ENCODE measurements around the gene LMO1. TPM values are rescaled to one million over a fixed set of nuclear protein-coding genes. Genes with fewer than 3 reads are reported as not detected.

Gene LMO1
- polyA plus RNA-seq, 1 donor (not counting 4 experiments of a cell fraction or from before 2014, with no cell fraction given), result 0.08 TPM

DNA sequence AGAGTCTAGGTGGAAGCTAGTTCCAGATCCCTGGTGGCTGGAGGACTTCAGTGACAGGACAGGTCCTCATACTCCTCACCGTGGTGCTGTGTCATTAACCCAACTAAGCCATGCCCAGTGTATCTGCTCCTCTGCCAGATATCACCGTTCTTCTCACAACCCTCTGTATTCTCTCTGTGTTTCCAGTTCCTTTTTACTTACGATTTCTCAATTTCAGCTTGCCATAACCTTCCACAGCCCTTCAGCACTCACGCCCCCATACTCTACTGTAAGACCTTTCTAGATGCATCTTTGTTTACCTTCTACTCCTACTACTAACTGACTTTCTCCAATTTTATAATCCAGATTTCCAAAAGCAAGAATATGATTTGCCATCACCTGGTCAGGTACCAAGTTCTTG lies 68.7 kb downstream of the LMO1 start:
- no peak overlapping the region for H3K4me3 ChIP-seq (ENCODE audit: control insufficient read depth in 2 of 3, extremely low read depth in 1 of 3, insufficient read depth in 2 of 3, low read depth in 1 of 3, low read length in 3 of 3)
- H2AFZ ChIP-seq (ENCODE audit: control insufficient read depth, low read length), result no peak overlapping the region
- no peak overlapping the region for H3K9ac ChIP-seq (ENCODE audit: control insufficient read depth, extremely low read depth, insufficient read depth, low read length)
- peaks cover 6% of the 10 kb centered on the region for H3K27me3 ChIP-seq (ENCODE audit: control insufficient read depth, extremely low read depth, insufficient read depth, low read length)
- H3K27ac ChIP-seq (ENCODE audit: control insufficient read depth, insufficient read depth, low read length), result no peak overlapping the region
- H3K4me2 ChIP-seq (ENCODE audit: control insufficient read depth, extremely low read depth, insufficient read depth, low read depth, low read length), result no peak overlapping the region
- no peaks in the 10 kb centered on the region for H4K20me1 ChIP-seq (ENCODE audit: control insufficient read depth, extremely low read depth, insufficient read depth, low read length)
- H3K36me3 ChIP-seq (ENCODE audit: control insufficient read depth in 2 of 2, extremely low read depth in 1 of 2, insufficient read depth in 2 of 2, low read length in 2 of 2), result no peaks in the 10 kb centered on the region
- no peaks in the 10 kb centered on the region for H3K9me3 ChIP-seq (ENCODE audit: control insufficient read depth, low read depth, low read length)
- no peak for DNase-seq (ENCODE audit: low read depth, low spot score)
- no peak for FAIRE-seq
- no peaks in the 10 kb centered on the region for H3K9me1 ChIP-seq (ENCODE audit: control insufficient read depth, extremely low read depth, insufficient read depth, low read length)
- no peaks in the 10 kb centered on the region for H3K79me2 ChIP-seq (ENCODE audit: control insufficient read depth, insufficient read depth, low read length)
- no peaks in the 10 kb centered on the region for H3K4me1 ChIP-seq (ENCODE audit: control insufficient read depth, extremely low read depth, insufficient read depth, low read length)
- dilution Hi-C loops (cut with MboI; ENCODE audit: extremely low pct_ligation_motif_present, low sequenced_read_pairs), result no loop called here
- no peak for TF ChIP-seq EZH2 (IDR thresholded peaks at IDR 0.05; ENCODE audit: low read length)
- TF ChIP-seq, protein P1, sequence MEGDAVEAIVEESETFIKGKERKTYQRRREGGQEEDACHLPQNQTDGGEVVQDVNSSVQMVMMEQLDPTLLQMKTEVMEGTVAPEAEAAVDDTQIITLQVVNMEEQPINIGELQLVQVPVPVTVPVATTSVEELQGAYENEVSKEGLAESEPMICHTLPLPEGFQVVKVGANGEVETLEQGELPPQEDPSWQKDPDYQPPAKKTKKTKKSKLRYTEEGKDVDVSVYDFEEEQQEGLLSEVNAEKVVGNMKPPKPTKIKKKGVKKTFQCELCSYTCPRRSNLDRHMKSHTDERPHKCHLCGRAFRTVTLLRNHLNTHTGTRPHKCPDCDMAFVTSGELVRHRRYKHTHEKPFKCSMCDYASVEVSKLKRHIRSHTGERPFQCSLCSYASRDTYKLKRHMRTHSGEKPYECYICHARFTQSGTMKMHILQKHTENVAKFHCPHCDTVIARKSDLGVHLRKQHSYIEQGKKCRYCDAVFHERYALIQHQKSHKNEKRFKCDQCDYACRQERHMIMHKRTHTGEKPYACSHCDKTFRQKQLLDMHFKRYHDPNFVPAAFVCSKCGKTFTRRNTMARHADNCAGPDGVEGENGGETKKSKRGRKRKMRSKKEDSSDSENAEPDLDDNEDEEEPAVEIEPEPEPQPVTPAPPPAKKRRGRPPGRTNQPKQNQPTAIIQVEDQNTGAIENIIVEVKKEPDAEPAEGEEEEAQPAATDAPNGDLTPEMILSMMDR (optimal IDR thresholded peaks at IDR 0.05 in 1 of 3, IDR thresholded peaks at IDR 0.05 in 1 of 3, conservative IDR thresholded peaks at IDR 0.05 in 1 of 3; ENCODE audit: extremely low read depth in 1 of 3, insufficient read depth in 2 of 3, low read length in 3 of 3), result no peak

DNA sequence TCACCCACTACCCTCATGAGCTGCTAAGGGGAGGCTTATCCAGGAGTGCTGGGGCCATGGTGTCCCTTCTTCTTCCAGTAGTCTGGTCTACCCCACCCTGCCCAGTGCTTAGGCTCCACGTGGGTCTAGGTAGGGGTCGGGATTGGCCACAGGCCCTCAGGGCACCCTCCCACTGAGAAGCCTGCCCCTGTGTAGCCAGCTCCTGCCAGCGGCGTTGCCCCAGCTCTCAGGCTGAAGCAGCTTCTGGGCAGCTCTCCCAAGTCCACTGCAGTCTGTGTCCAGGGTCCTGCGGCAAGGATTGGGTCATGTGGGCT lies 70.8 kb downstream of the LMO1 start:
- Histone ChIP-seq H3K27me3 (ENCODE audit: control insufficient read depth, extremely low read depth, insufficient read depth, low read length) (peaks cover 6% of the 10 kb centered on the region), H3K4me1 (ENCODE audit: control insufficient read depth, extremely low read depth, insufficient read depth, low read length) (no peaks in the 10 kb centered on the region), H3K27ac (ENCODE audit: control insufficient read depth, insufficient read depth, low read length) (no peak overlapping the region), H3K4me3 (ENCODE audit: control insufficient read depth in 2 of 3, extremely low read depth in 1 of 3, insufficient read depth in 2 of 3, low read depth in 1 of 3, low read length in 3 of 3) (no peak overlapping the region), H3K36me3 (ENCODE audit: control insufficient read depth in 2 of 2, extremely low read depth in 1 of 2, insufficient read depth in 2 of 2, low read length in 2 of 2) (no peaks in the 10 kb centered on the region), H4K20me1 (ENCODE audit: control insufficient read depth, extremely low read depth, insufficient read depth, low read length) (no peaks in the 10 kb centered on the region), H3K9ac (ENCODE audit: control insufficient read depth, extremely low read depth, insufficient read depth, low read length) (no peak overlapping the region), H2AFZ (ENCODE audit: control insufficient read depth, low read length) (no peak overlapping the region), H3K79me2 (ENCODE audit: control insufficient read depth, insufficient read depth, low read length) (no peaks in the 10 kb centered on the region), H3K4me2 (ENCODE audit: control insufficient read depth, extremely low read depth, insufficient read depth, low read depth, low read length) (no peak overlapping the region), H3K9me1 (ENCODE audit: control insufficient read depth, extremely low read depth, insufficient read depth, low read length) (no peaks in the 10 kb centered on the region), H3K9me3 (ENCODE audit: control insufficient read depth, low read depth, low read length) (no peaks in the 10 kb centered on the region)
- DNase-seq (ENCODE audit: low read depth, low spot score) (no peak), FAIRE-seq (no peak)
- TF ChIP-seq, protein P1 (optimal IDR thresholded peaks at IDR 0.05 in 1 of 3, IDR thresholded peaks at IDR 0.05 in 1 of 3, conservative IDR thresholded peaks at IDR 0.05 in 1 of 3; ENCODE audit: extremely low read depth in 1 of 3, insufficient read depth in 2 of 3, low read length in 3 of 3), result no peak
- TF ChIP-seq EZH2 (IDR thresholded peaks at IDR 0.05; ENCODE audit: low read length), result no peak
- dilution Hi-C loops (cut with MboI; ENCODE audit: extremely low pct_ligation_motif_present, low sequenced_read_pairs), result no loop called here

Data from keratinocyte (primary cell).